Measurements from ENCODE around the gene SDF4. TPM values are rescaled to one million over a fixed set of nuclear protein-coding genes. Genes with fewer than 3 reads are reported as not detected.
"Not testable (repeated sequence)": the region's sequence is repeated elsewhere in the genome, so short reads cannot be mapped to it uniquely, and the experiment has no call there.

Gene SDF4
- total and polyA plus RNA-seq, 12 donors = 95.6 to 184 (median 123) TPM

GRCh38 chr1:1196431-1197187 lies 35.2 kb downstream of the SDF4 start:
- H3K9me3 ChIP-seq = peaks cover 0 to 25% (median 5%) of the 10 kb centered on the region in 11 donors
- intact Hi-C loops (cut with DNase I) = no loop called here
- H3K4me1 ChIP-seq = peaks cover 0 to 11% (median 7%) of the 10 kb centered on the region in 9 donors
- WGBS, 2 donors = 74 to 79% methylated on average over 13 of the region's 13 CpGs
- ATAC-seq (no peak), DNase-seq (peak in 1 of 2 donors; percentile 5)
- H3K27ac ChIP-seq = no peak overlapping the region
- H3K4me3 ChIP-seq = no peak overlapping the region
- no peak for TF ChIP-seq CTCF (IDR thresholded peaks at IDR 0.05)
- H3K36me3 ChIP-seq = no peaks in the 10 kb centered on the region
- peaks cover 0 to 17% (median 4%) of the 10 kb centered on the region in 7 donors for H3K27me3 ChIP-seq

GRCh38 chr1:1195726-1196125 lies 36.1 kb downstream of the SDF4 start:
- H3K36me3 ChIP-seq; H3K4me3 ChIP-seq; H3K4me1 ChIP-seq; DNase-seq; ATAC-seq; H3K27me3 ChIP-seq; intact Hi-C loops (cut with DNase I); H3K27ac ChIP-seq: not testable (repeated sequence)
- H3K9me3 ChIP-seq = peaks cover 0 to 26% (median 5%) of the 10 kb centered on the region in 11 donors
- 80 to 98% methylated on average over 6 of the region's 6 CpGs for WGBS, 2 donors

GRCh38 chr1:1194723-1195122 lies 37.1 kb downstream of the SDF4 start:
- Histone ChIP-seq H3K27ac (no peak overlapping the region), H3K4me3 (no peak overlapping the region), H3K9me3 (peaks cover 0 to 26% (median 5%) of the 10 kb centered on the region in 11 donors), H3K4me1 (no peaks in the 10 kb centered on the region), H3K36me3 (no peaks in the 10 kb centered on the region), H3K27me3 (no peaks in the 10 kb centered on the region)
- WGBS, 2 donors = 73 to 89% methylated on average over 3 of the region's 3 CpGs
- TF ChIP-seq CTCF (IDR thresholded peaks at IDR 0.05) = no peak
- intact Hi-C loops (cut with DNase I) = no loop called here
- ATAC-seq (no peak), DNase-seq (no peak)

GRCh38 chr1:1191734-1192133 lies 40.1 kb downstream of the SDF4 start:
- DNase-seq (no peak), ATAC-seq (no peak)
- Histone ChIP-seq H3K27me3 (no peaks in the 10 kb centered on the region), H3K4me1 (no peaks in the 10 kb centered on the region), H3K36me3 (no peaks in the 10 kb centered on the region), H3K4me3 (no peak overlapping the region), H3K27ac (no peak overlapping the region), H3K9me3 (peaks cover 0 to 26% (median 5%) of the 10 kb centered on the region in 11 donors)
- TF ChIP-seq CTCF (IDR thresholded peaks at IDR 0.05) = no peak
- intact Hi-C loops (cut with DNase I) = no loop called here
- WGBS, 2 donors = 83 to 89% methylated on average over 11 of the region's 11 CpGs

GRCh38 chr1:1189111-1189510 lies 42.7 kb downstream of the SDF4 start:
- DNase-seq = no peak
- no peak overlapping the region for H3K27ac ChIP-seq
- WGBS, 2 donors = 69 to 84% methylated on average over 5 of the region's 5 CpGs

More at GRCh38 chr1:1189111-1189510, 42.7 kb downstream of the SDF4 start:
- H3K4me3 ChIP-seq = no peak overlapping the region
- intact Hi-C loops (cut with DNase I) = no loop called here
- no peaks in the 10 kb centered on the region for H3K4me1 ChIP-seq
- no peaks in the 10 kb centered on the region for H3K27me3 ChIP-seq
- ATAC-seq = no peak
- no peaks in the 10 kb centered on the region for H3K36me3 ChIP-seq
- peaks cover 0 to 10% (median 0%) of the 10 kb centered on the region in 11 donors for H3K9me3 ChIP-seq
- TF ChIP-seq CTCF (IDR thresholded peaks at IDR 0.05) = no peak
